H1 (cell line): ENCODE measurements around the gene ETS1. TPM values are rescaled to one million over a fixed set of nuclear protein-coding genes. Genes with fewer than 3 reads are reported as not detected.

Experiments
- CTCF ChIA-PET: fragments of 300-600 bp; sonication (Branson Sonifier 250); formaldehyde crosslinking; loops from one replicate; lab custom pipeline; 2021; ENCODE audit not compliant: partially characterized antibody; lab: Charles Lee
- POLR2A ChIA-PET: fragments of 300-600 bp; sonication (Branson Sonifier 250); formaldehyde crosslinking; loops from one replicate; lab custom pipeline; 2021; ENCODE audit warnings: inconsistent platforms; ENCODE audit not compliant: partially characterized antibody; lab: Charles Lee
- DNase-seq, 2 experiments: peaks; one replicate each; pipeline versions ENCODE4 v3.0.0 to v3.0.0-alpha.2; 2010 to 2022; ENCODE audit warnings: low spot score in 2 of 2, low read depth in 1 of 2, mixed read lengths in 1 of 2
- FAIRE-seq: peaks from 2 replicates; lab custom pipeline; 2011; peaks lifted over from hg19 to GRCh38; lab: Jason Lieb, UNC
- H2AFZ ChIP-seq: 2 replicates; pipeline ENCODE4 v1.8.1; 2012; ENCODE audit warnings: low read length, inconsistent platforms
- H2AK5ac ChIP-seq: 2 replicates; pipeline ENCODE4 v1.6.1; 2013; ENCODE audit warnings: low read depth, low read length
- H2BK120ac ChIP-seq: replicated peaks from 2 replicates; pipeline ENCODE3; 2013; ENCODE audit warnings: low read depth, low read length, inconsistent platforms
- H2BK12ac ChIP-seq: 2 replicates; pipeline ENCODE4 v1.6.1; 2013; ENCODE audit warnings: low read depth, low read length
- H2BK15ac ChIP-seq: 2 replicates; pipeline ENCODE4 v1.6.1; 2013; ENCODE audit warnings: low read length
- H2BK20ac ChIP-seq: 2 replicates; pipeline ENCODE4 v1.6.1; 2013; ENCODE audit warnings: low read length
- H2BK5ac ChIP-seq: 2 replicates; pipeline ENCODE4 v1.6.1; 2013; ENCODE audit warnings: low read depth, low read length
- H3K14ac ChIP-seq: 2 replicates; pipeline ENCODE4 v1.6.1; 2013; ENCODE audit warnings: inconsistent platforms; ENCODE audit not compliant: insufficient read length
- H3K18ac ChIP-seq: 2 replicates; pipeline ENCODE4 v1.6.1; 2013; ENCODE audit warnings: low read length; ENCODE audit errors: extremely low read depth
- H3K23ac ChIP-seq: 2 replicates; pipeline ENCODE4 v1.6.1; 2013; ENCODE audit warnings: inconsistent platforms; ENCODE audit not compliant: insufficient read length
- H3K23me2 ChIP-seq: 2 replicates; pipeline ENCODE4 v1.6.1; 2013; ENCODE audit warnings: low read depth, low read length
- H3K27ac ChIP-seq: 2 replicates; pipeline ENCODE4 v1.6.1; 2011; ENCODE audit warnings: low read depth, low read length, inconsistent platforms
- H3K27me3 ChIP-seq, 4 experiments: replicated peaks in 1 of 4; 1 replicate in 1 of 4; 2 replicates in 3 of 4; pipeline versions ENCODE4 v1.6.1 to v1.8.1; 2011 to 2013; ENCODE audit warnings: low read length in 3 of 4, mild to moderate bottlenecking in 3 of 4, inconsistent platforms in 2 of 4, mixed read lengths in 2 of 4, moderate library complexity in 1 of 4; ENCODE audit not compliant: control insufficient read depth in 3 of 4, insufficient read depth in 3 of 4; ENCODE audit errors: extremely low read depth in 1 of 4
- H3K36me3 ChIP-seq, 4 experiments: 2 replicates each; pipeline versions ENCODE4 v1.6.1 to v1.8.1; 2011 to 2013; ENCODE audit warnings: mild to moderate bottlenecking in 4 of 4, low read length in 3 of 4, moderate library complexity in 2 of 4, control low read depth in 1 of 4, inconsistent platforms in 1 of 4; ENCODE audit not compliant: insufficient read depth in 4 of 4, control insufficient read depth in 2 of 4
- H3K4ac ChIP-seq: replicated peaks from 2 replicates; pipeline ENCODE3; 2013; ENCODE audit warnings: low read length, low read depth, mixed read lengths, inconsistent platforms; ENCODE audit not compliant: insufficient read length
- H3K4me1 ChIP-seq, 4 experiments: replicated peaks in 1 of 4; 1 replicate in 1 of 4; 2 replicates in 3 of 4; pipeline versions ENCODE4 v1.6.1 to v1.8.1; 2011 to 2013; ENCODE audit warnings: low read length in 3 of 4, inconsistent platforms in 2 of 4, mixed read lengths in 1 of 4; ENCODE audit not compliant: insufficient read depth in 4 of 4, control insufficient read depth in 3 of 4
- H3K4me2 ChIP-seq, 2 experiments: 2 replicates each; pipeline versions ENCODE4 v1.6.1 to v1.8.1; 2011 to 2013; ENCODE audit warnings: low read depth in 2 of 2, low read length in 2 of 2, control low read depth in 1 of 2, inconsistent platforms in 1 of 2, mild to moderate bottlenecking in 1 of 2; ENCODE audit not compliant: insufficient read depth in 1 of 2
- H3K4me3 ChIP-seq, 4 experiments: fragments of 200-600, 300-600 bp in 1 of 4; sonication (generic), shearing (Covaris generic), sonication (Bioruptor Twin) in 1 of 4; 2 replicates each; pipeline versions ENCODE4 v1.5.1 to v1.8.1; 2011 to 2016; ENCODE audit warnings: low read length in 4 of 4, low read depth in 3 of 4, control low read depth in 2 of 4, inconsistent platforms in 2 of 4, mild to moderate bottlenecking in 2 of 4, mixed read lengths in 1 of 4, moderate library complexity in 1 of 4; ENCODE audit not compliant: insufficient read depth in 2 of 4; ENCODE audit errors: extremely low read depth in 1 of 4
- H3K56ac ChIP-seq: replicated peaks from 2 replicates; pipeline ENCODE3; 2013; ENCODE audit warnings: low read depth, mild to moderate bottlenecking, mixed read lengths, low read length, inconsistent platforms; ENCODE audit not compliant: insufficient read length
- H3K79me1 ChIP-seq: 2 replicates; pipeline ENCODE4 v1.6.1; 2013; ENCODE audit warnings: low read depth, low read length, control low read depth
- H3K79me2 ChIP-seq, 2 experiments: 2 replicates each; pipeline versions ENCODE4 v1.6.1 to v1.8.1; 2012 to 2013; ENCODE audit warnings: low read length in 2 of 2, mild to moderate bottlenecking in 2 of 2, inconsistent platforms in 1 of 2; ENCODE audit not compliant: insufficient read depth in 2 of 2, control insufficient read depth in 1 of 2
- H3K9ac ChIP-seq, 4 experiments: replicated peaks in 1 of 4; 1 replicate in 1 of 4; 2 replicates in 3 of 4; pipeline versions ENCODE4 v1.6.1 to v1.8.1; 2011 to 2013; ENCODE audit warnings: low read depth in 3 of 4, low read length in 3 of 4, control low read depth in 2 of 4, mild to moderate bottlenecking in 2 of 4, moderate library complexity in 2 of 4, inconsistent platforms in 1 of 4; ENCODE audit errors: extremely low read depth in 1 of 4
- H3K9me3 ChIP-seq, 2 experiments: 2 replicates each; pipeline versions ENCODE4 v1.6.1 to v1.8.1; 2012 to 2013; ENCODE audit warnings: mild to moderate bottlenecking in 2 of 2, moderate library complexity in 2 of 2, control low read depth in 1 of 2, inconsistent platforms in 1 of 2, low read depth in 1 of 2, low read length in 1 of 2, mixed read lengths in 1 of 2; ENCODE audit not compliant: insufficient read depth in 2 of 2
- H4K20me1 ChIP-seq, 2 experiments: replicated peaks in 1 of 2; 2 replicates each; pipeline versions ENCODE3 to v1.8.1; 2011 to 2013; ENCODE audit warnings: inconsistent platforms in 2 of 2, low read length in 2 of 2, mild to moderate bottlenecking in 1 of 2; ENCODE audit not compliant: insufficient read depth in 2 of 2, control insufficient read depth in 1 of 2
- H4K5ac ChIP-seq: 2 replicates; pipeline ENCODE4 v1.6.1; 2013; ENCODE audit warnings: low read length, low read depth, mixed read lengths, inconsistent platforms; ENCODE audit not compliant: insufficient read length
- H4K8ac ChIP-seq: 2 replicates; pipeline ENCODE4 v1.8.0; 2013; ENCODE audit warnings: mild to moderate bottlenecking, moderate library complexity, low read length, inconsistent platforms; ENCODE audit not compliant: insufficient read depth; ENCODE audit errors: extremely low read depth
- H4K91ac ChIP-seq: replicated peaks from 2 replicates; pipeline ENCODE3; 2013; ENCODE audit warnings: low read length, mixed read lengths, inconsistent platforms; ENCODE audit not compliant: insufficient read length
- CEBPB ChIP-seq: IDR thresholded peaks from 2 replicates; pipeline ENCODE4 v1.6.1; 2012; ENCODE audit warnings: low read depth, low read length
- CHD1 ChIP-seq: IDR thresholded peaks from 2 replicates; pipeline ENCODE4 v1.6.1; 2012; ENCODE audit warnings: low read depth, low read length, improper control_type of control experiment
- CHD2 ChIP-seq: IDR thresholded peaks from 2 replicates; pipeline ENCODE4 v1.6.1; 2012; ENCODE audit warnings: low read length, improper control_type of control experiment
- HDAC2 ChIP-seq, 2 experiments: fragments of 300-600 bp in 1 of 2; sonication (generic) in 1 of 2; IDR thresholded peaks; 2 replicates each; pipeline ENCODE4 v1.6.1; 2011 to 2012; ENCODE audit warnings: low read depth in 2 of 2, low read length in 2 of 2, mild to moderate bottlenecking in 2 of 2, moderate library complexity in 2 of 2, borderline replicate concordance in 1 of 2, inconsistent platforms in 1 of 2
- KDM5A ChIP-seq: fragments of 200-600 bp; IDR thresholded peaks from 2 replicates; pipeline ENCODE4 v1.7.1; 2012; ENCODE audit warnings: mild to moderate bottlenecking, low read length, inconsistent platforms, mixed read lengths
- NRF1 ChIP-seq: IDR thresholded peaks from 2 replicates; pipeline ENCODE4 v1.6.1; 2011; ENCODE audit warnings: mild to moderate bottlenecking, low read depth, low read length, improper control_type of control experiment
- RAD21 ChIP-seq, 2 experiments: IDR thresholded peaks in 1 of 2; conservative IDR thresholded peaks in 1 of 2; 2 replicates each; pipeline ENCODE4 v1.6.1; 2011; ENCODE audit warnings: low read depth in 2 of 2, low read length in 2 of 2, improper control_type of control experiment in 1 of 2, inconsistent platforms in 1 of 2, mild to moderate bottlenecking in 1 of 2, moderate library complexity in 1 of 2
- RBBP5 ChIP-seq: IDR thresholded peaks from 2 replicates; pipeline ENCODE4 v1.7.1; 2012; ENCODE audit warnings: low read depth, mild to moderate bottlenecking, inconsistent platforms, low read length, moderate library complexity, borderline replicate concordance
- RFX5 ChIP-seq: IDR thresholded peaks from 2 replicates; pipeline ENCODE4 v1.6.1; 2011; ENCODE audit warnings: low read depth, low read length, improper control_type of control experiment, borderline replicate concordance
- SIRT6 ChIP-seq: IDR thresholded peaks from one replicate; pipeline ENCODE4 v1.7.1; 2012; ENCODE audit warnings: low read length, inconsistent platforms
- TBP ChIP-seq: IDR thresholded peaks from 2 replicates; pipeline ENCODE4 v1.6.1; 2011; ENCODE audit warnings: low read depth, low read length, improper control_type of control experiment
- WGBS, 2 experiments: shearing (Covaris generic) in 1 of 2; methylation state at CpG; one replicate each; pipeline versions ENCODE4 v1.1.6 to v1.1.7; 2013 to 2015; ENCODE audit warnings: low lambda C conversion rate in 2 of 2, mixed read lengths in 2 of 2, inconsistent platforms in 1 of 2, low coverage in 1 of 2, missing lambda C conversion rate in 1 of 2; ENCODE audit not compliant: insufficient replicate concordance in 2 of 2, insufficient coverage in 1 of 2, insufficient read length in 1 of 2; ENCODE audit errors: extremely low coverage in 1 of 2, missing lambda C conversion rate in 1 of 2; 5-methylcytosine and 5-hydroxymethylcytosine counted together
- polyA plus RNA-seq, 7 experiments: library from polyadenylated mRNA; depleted of rRNA in 3 of 7; stranded (reverse) in 5 of 7; unstranded in 2 of 7; fragments of >200 nt in 5 of 7; fragments of 200-250 nt in 2 of 7; gene quantifications; 1 replicate in 5 of 7; 2 replicates in 1 of 7; 4 replicates in 1 of 7; pipeline versions ENCODE4 v1.2.1 to v1.2.3, GENCODE V29; 2011 to 2013; ENCODE audit warnings: missing spikeins in 2 of 7, mixed read lengths in 2 of 7
- total RNA-seq: library from RNA; stranded (reverse); fragmentation: NEBNext Ultra II Directional; extraction: Animal tissue kit (Norgen Biotek cat#: 25700); gene quantifications from 2 replicates; pipeline ENCODE4 v1.2.1, GENCODE V29; 2021
- TF ChIP-seq, protein P1 (sequence below): IDR thresholded peaks from 2 replicates; pipeline ENCODE4 v1.6.1; 2011; ENCODE audit warnings: low read length, improper control_type of control experiment
- TF ChIP-seq, protein P2 (sequence below): IDR thresholded peaks from 2 replicates; pipeline ENCODE4 v1.6.1; 2011; ENCODE audit warnings: low read depth, mild to moderate bottlenecking, low read length; ENCODE audit not compliant: insufficient read depth

The ETS1 gene
- total and polyA plus RNA-seq, 2 of the 8 experiments (the other 6 are each of a cell fraction or from before 2014, with no cell fraction given): 10.0 to 35.3 TPM

DNA sequence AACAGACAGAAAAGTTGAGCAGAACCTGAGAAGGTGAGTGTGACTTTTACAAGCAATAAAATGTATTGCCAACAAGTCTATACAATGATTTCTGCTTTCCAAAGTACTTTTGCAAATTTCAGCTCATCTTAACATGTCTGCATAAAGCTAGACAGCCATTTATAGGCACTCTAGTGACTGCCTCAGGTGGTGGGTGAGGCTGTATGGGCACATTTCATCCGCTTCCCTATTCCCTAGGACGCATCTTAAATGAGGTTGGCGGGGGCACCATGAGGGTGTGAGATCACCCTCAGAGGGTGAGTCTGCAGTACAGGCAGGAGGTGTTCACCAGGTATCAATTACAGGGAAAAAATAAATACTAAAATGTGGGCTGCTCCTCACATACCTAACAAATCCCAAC is 110.1 kb downstream of the ETS1 start:
- H3K27me3 ChIP-seq: no peaks in the 10 kb centered on the region
- H2BK15ac ChIP-seq: no peak overlapping the region
- DNase-seq: no peak
- POLR2A ChIA-PET: no interaction called here
- H2BK5ac ChIP-seq: no peak overlapping the region
- H3K4me3 ChIP-seq: no peak overlapping the region
- H3K23ac ChIP-seq: no peak overlapping the region
- H2BK20ac ChIP-seq: no peak overlapping the region
- H3K18ac ChIP-seq: no peak overlapping the region
- H4K20me1 ChIP-seq: peaks cover 0 to 2% of the 10 kb centered on the region in 2 experiments
- H2BK12ac ChIP-seq: no peak overlapping the region
- no peak overlapping the region for H2AK5ac ChIP-seq
- no peak overlapping the region for H3K14ac ChIP-seq
- peaks cover 0 to 5% (median 2%) of the 10 kb centered on the region in 4 experiments; a peak in 2 of 8 replicates for H3K36me3 ChIP-seq
- no peak overlapping the region for H3K27ac ChIP-seq
- H4K91ac ChIP-seq: no peak overlapping the region
- no peak overlapping the region for H3K4ac ChIP-seq
- no peak overlapping the region for H3K9ac ChIP-seq
- H3K9me3 ChIP-seq: no peaks in the 10 kb centered on the region
- H3K79me2 ChIP-seq: no peaks in the 10 kb centered on the region
- H3K4me2 ChIP-seq: no peak overlapping the region
- no peak for FAIRE-seq
- CTCF ChIA-PET: interaction anchor here (1.7 kb wide), 1 partner anchor 155 kb away, joined by 5 read pairs; no protein-coding TSS in a partner anchor
- H3K79me1 ChIP-seq: no peaks in the 10 kb centered on the region
- no peak overlapping the region for H4K5ac ChIP-seq
- H3K4me1 ChIP-seq: peaks cover 0 to 3% (median 2%) of the 10 kb centered on the region in 4 experiments; a peak in 2 of 7 replicates
- H4K8ac ChIP-seq: no peak overlapping the region
- no peak overlapping the region for H2AFZ ChIP-seq
- WGBS, 2 experiments: 79% methylated on average over 3 of the region's 3 CpGs; no CpG with 5 or more reads in 1 of the 2 experiments
- H3K56ac ChIP-seq: no peak overlapping the region
- H3K23me2 ChIP-seq: no peaks in the 10 kb centered on the region; the same call in 1 of the 2 replicates
- H2BK120ac ChIP-seq: no peak overlapping the region
- TF ChIP-seq NRF1 (no peak), CEBPB (no peak), CHD1 (no peak), KDM5A (no peak), HDAC2 (IDR thresholded peaks at IDR 0.05; ENCODE audit: borderline replicate concordance in 1 of 2, low read depth in 2 of 2, low read length in 2 of 2) (no peak), CHD2 (no peak), SIRT6 (no peak), RFX5 (no peak), RAD21 (IDR thresholded peaks at IDR 0.05 in 1 of 2, conservative IDR thresholded peaks at IDR 0.05 in 1 of 2; ENCODE audit: low read depth in 2 of 2, low read length in 2 of 2) (no peak), TBP (no peak), RBBP5 (no peak)
- TF ChIP-seq, protein P1, sequence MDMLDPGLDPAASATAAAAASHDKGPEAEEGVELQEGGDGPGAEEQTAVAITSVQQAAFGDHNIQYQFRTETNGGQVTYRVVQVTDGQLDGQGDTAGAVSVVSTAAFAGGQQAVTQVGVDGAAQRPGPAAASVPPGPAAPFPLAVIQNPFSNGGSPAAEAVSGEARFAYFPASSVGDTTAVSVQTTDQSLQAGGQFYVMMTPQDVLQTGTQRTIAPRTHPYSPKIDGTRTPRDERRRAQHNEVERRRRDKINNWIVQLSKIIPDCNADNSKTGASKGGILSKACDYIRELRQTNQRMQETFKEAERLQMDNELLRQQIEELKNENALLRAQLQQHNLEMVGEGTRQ: no peak
- TF ChIP-seq, protein P2, sequence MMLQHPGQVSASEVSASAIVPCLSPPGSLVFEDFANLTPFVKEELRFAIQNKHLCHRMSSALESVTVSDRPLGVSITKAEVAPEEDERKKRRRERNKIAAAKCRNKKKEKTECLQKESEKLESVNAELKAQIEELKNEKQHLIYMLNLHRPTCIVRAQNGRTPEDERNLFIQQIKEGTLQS: no peak
